Omental fat pad (tissue), 4 donors: ENCODE measurements around the gene IFIT2. TPM values are rescaled to one million over a fixed set of nuclear protein-coding genes. Genes with fewer than 3 reads are reported as not detected.

Source experiments
- ATAC-seq: fragments of 150-250 bp; one replicate; pipeline ENCODE4 v1.9.1; 2016; ENCODE audit warnings: mild to moderate bottlenecking, moderate library complexity; ENCODE audit not compliant: low FRiP score
- DNase-seq: peaks from one replicate; pipeline ENCODE4 v3.0.0-alpha.2; 2019; ENCODE audit warnings: low spot score
- CTCF ChIP-seq, 3 donors: fragments of 450-650 bp; IDR thresholded peaks; one replicate each; pipeline ENCODE4 v1.5.1; 2016 to 2017; ENCODE audit warnings: antibody characterized with exemption in 3 of 3, mild to moderate bottlenecking in 3 of 3, moderate library complexity in 2 of 3
- total RNA-seq, 4 donors: library from RNA; depleted of rRNA; stranded (reverse); fragments of >200 nt; gene quantifications; one replicate each; pipeline ENCODE4 v1.1.0, GENCODE V29; 2016

The IFIT2 gene
- total RNA-seq, 4 donors from 2014 or later: 2.3 to 17.0 (median 3.4) TPM

GRCh38 chr10:89270153-89270483 is 31.7 kb upstream of the IFIT2 start:
- ATAC-seq: no peak
- DNase-seq: no peak
- TF ChIP-seq CTCF (IDR thresholded peaks at IDR 0.05): no peak

GRCh38 chr10:89271532-89271931 is 30.3 kb upstream of the IFIT2 start:
- no peak for ATAC-seq
- no peak for DNase-seq
- TF ChIP-seq CTCF (IDR thresholded peaks at IDR 0.05): no peak

- DNase-seq (no peak), ATAC-seq (no peak)
- TF ChIP-seq CTCF (IDR thresholded peaks at IDR 0.05): no peak
Measured at GRCh38 chr10:89273680-89274079, 28.2 kb upstream of the IFIT2 start.

- TF ChIP-seq CTCF (IDR thresholded peaks at IDR 0.05): no peak
- ATAC-seq (peak; percentile 73), DNase-seq (no peak)
Measured at GRCh38 chr10:89274928-89275327, 26.9 kb upstream of the IFIT2 start.

GRCh38 chr10:89275383-89275782 is 26.5 kb upstream of the IFIT2 start:
- TF ChIP-seq CTCF (IDR thresholded peaks at IDR 0.05): no peak
- ATAC-seq (peak; percentile 72), DNase-seq (no peak)

GRCh38 chr10:89278034-89278535 is 23.8 kb upstream of the IFIT2 start:
- ATAC-seq: peak; percentile 80
- no peak for DNase-seq

More at GRCh38 chr10:89278034-89278535, 23.8 kb upstream of the IFIT2 start:
- no peak for TF ChIP-seq CTCF (IDR thresholded peaks at IDR 0.05)
